ENCODE data around the gene TTBK1.

DNA sequence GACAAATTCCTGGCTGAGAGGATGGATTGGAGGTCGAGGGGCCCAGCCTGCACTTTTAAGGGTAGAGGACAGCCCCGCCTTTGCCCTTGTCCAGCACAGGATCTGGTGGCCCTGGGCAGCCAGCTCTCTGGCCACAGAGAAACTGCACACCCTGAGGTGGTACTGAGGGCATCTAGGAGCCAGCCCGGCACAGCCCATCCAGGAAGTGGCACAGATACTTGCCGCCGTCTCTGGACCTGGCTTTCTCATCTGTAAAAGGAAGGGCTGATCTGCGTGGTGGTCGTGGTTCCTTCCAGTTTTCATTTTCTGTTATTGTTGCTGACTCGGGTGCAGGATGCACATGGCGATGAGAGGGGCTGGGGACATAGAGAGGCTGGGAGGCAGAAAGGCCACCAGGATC lies 38.8 kb downstream of the TTBK1 start:
- TF ChIP-seq CTCF (conservative IDR thresholded peaks at IDR 0.05; ENCODE audit: low read depth, low read length) (no peak), POLR2A (IDR thresholded peaks at IDR 0.05; ENCODE audit: low read depth, low read length) (no peak), CHD1 (IDR thresholded peaks at IDR 0.05; ENCODE audit: low read depth, low read length) (no peak), ELK1 (IDR thresholded peaks at IDR 0.05; ENCODE audit: borderline replicate concordance, low read depth, low read length) (no peak), SMC3 (IDR thresholded peaks at IDR 0.05; ENCODE audit: low read depth, low read length) (no peak), NFE2L2 (IDR thresholded peaks at IDR 0.05; ENCODE audit: low read depth, low read length) (no peak), MAFK (IDR thresholded peaks at IDR 0.05; ENCODE audit: low read depth, low read length) (no peak), RAD21 (IDR thresholded peaks at IDR 0.05; ENCODE audit: low read length) (no peak), CEBPB (IDR thresholded peaks at IDR 0.05; ENCODE audit: low read depth, low read length) (no peak)
